ENCODE measurements around the gene SETDB2. TPM values are rescaled to one million over a fixed set of nuclear protein-coding genes. Genes with fewer than 3 reads are reported as not detected.

SETDB2 gene
- total RNA-seq, 1 donor: 16.4 TPM

DNA sequence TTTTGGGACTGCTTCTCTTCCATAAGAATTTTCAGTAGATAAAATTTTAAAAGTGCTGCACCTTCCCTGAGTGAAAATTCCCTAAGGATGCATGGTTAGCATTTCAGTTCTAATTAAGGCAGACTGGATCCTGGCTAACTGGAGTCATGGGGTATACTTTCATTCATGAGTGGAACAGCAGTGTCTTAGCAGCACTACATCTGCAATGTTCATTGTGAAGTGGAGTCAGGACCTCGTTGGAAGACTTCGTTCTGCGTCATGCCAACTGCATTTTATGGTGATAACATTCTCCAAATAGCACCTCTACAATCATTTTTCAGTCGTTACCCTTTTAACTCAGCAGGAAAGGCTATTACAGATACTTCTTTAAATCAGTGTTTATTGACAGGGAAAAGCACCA lies 77.2 kb downstream of the SETDB2 start:
- H3K4me3 ChIP-seq (ENCODE audit: low read depth, low read length): no peak overlapping the region
- DNase-seq (ENCODE audit: low read depth): no peak
- TF ChIP-seq, protein P1, sequence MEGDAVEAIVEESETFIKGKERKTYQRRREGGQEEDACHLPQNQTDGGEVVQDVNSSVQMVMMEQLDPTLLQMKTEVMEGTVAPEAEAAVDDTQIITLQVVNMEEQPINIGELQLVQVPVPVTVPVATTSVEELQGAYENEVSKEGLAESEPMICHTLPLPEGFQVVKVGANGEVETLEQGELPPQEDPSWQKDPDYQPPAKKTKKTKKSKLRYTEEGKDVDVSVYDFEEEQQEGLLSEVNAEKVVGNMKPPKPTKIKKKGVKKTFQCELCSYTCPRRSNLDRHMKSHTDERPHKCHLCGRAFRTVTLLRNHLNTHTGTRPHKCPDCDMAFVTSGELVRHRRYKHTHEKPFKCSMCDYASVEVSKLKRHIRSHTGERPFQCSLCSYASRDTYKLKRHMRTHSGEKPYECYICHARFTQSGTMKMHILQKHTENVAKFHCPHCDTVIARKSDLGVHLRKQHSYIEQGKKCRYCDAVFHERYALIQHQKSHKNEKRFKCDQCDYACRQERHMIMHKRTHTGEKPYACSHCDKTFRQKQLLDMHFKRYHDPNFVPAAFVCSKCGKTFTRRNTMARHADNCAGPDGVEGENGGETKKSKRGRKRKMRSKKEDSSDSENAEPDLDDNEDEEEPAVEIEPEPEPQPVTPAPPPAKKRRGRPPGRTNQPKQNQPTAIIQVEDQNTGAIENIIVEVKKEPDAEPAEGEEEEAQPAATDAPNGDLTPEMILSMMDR (IDR thresholded peaks at IDR 0.05; ENCODE audit: insufficient read depth, low read depth, low read length): no peak

DNA sequence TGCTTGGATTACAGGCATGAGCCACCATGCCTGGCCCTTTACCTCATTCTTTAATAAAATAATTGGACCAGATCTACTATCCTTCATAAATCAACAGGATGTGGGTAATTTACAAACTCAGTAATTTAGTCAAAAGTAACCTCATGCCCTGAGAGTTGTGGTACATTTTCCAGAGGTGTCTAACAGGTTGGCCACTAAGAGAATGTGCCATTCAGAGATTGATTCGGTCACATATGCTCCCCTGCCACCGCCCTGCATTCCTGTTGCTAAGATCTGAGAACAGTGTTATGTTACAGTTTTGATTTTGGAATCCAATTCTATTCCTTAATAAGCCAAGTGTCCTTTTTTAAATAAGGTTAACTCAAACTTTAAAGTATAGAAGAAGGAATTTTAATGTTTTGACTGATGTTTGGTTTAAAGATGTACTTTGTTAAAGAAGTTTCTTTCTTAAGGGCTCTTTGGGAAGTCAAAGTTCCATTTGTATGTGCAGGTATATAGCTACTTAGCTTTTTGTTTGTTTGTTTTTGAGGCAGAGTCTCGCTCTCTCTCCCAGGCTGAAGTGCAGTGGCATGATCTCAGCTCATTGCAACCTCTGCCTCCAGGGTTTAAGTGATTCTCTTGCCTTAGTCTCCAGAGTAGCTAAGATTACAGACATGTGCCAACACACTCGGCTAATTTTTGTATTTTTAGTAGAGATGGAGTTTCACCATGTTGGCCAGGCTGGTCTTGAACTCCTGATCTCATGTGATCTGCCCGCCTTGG lies 80.8 kb downstream of the SETDB2 start:
- TF ChIP-seq, protein P1 (IDR thresholded peaks at IDR 0.05; ENCODE audit: insufficient read depth, low read depth, low read length): no peak
- no peak overlapping the region for H3K4me3 ChIP-seq (ENCODE audit: low read depth, low read length)
- no peak for DNase-seq (ENCODE audit: low read depth)

DNA sequence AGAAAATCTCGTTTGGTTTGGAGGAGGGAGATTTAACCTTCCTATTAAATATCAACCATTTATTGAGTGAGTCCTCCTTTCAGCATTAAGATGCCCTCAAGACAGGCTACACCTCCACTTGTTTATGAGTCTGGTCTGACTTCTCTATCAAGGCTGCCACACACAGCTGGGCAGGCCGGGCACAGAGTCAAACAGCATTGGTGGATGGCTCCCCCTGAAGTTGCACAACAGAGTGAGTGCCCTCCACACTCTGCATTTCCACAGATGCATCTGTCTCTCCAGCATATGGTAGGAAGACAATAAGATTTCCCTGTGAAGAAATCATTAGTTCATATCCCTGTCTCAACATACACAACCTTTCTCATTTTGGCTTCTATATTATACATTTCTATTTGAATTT lies 83.0 kb downstream of the SETDB2 start:
- H3K4me3 ChIP-seq (ENCODE audit: low read depth, low read length): no peak overlapping the region
- DNase-seq (ENCODE audit: low read depth): no peak
- TF ChIP-seq, protein P1 (IDR thresholded peaks at IDR 0.05; ENCODE audit: insufficient read depth, low read depth, low read length): no peak

DNA sequence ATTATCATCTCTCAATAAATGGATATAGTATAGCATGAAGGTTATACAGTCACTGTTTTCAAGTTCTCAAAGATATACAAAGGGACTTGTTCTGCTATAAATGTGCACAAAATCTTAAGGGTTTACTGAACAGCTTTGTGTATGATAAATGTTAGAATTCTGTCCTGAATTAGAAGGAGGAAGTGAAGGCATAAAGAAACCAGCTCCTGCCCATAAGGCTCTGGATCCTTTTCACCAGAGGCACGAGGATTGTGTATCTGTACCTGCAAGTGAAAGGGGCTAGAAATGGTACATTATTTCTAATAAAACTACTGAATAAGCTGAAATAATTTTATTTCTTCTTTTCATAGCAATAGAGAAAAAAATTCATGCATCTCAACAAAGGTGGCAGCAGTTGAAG lies 84.1 kb downstream of the SETDB2 start:
- TF ChIP-seq, protein P1 (IDR thresholded peaks at IDR 0.05; ENCODE audit: insufficient read depth, low read depth, low read length): no peak
- no peak for DNase-seq (ENCODE audit: low read depth)
- no peak overlapping the region for H3K4me3 ChIP-seq (ENCODE audit: low read depth, low read length)

DNA sequence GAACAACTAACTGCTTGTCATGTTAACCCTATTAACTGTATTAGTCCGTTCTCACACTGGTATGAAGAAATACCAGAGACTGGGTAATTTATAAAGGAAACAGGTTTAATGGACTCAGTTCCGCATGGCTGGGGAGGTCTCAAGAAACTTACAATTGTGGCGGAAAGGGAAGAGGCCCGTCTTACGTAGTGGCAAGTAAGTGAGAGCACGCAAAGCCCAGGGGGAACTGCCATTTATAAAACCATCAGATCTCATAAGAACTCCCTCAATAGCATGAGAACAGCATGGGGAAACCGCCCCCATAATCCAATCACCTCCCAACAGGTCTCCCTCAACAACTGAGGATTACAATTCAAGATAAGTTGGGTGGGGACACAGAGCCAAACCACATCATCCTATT lies 86.4 kb downstream of the SETDB2 start:
- H3K4me3 ChIP-seq (ENCODE audit: low read depth, low read length): no peak overlapping the region
- TF ChIP-seq, protein P1 (IDR thresholded peaks at IDR 0.05; ENCODE audit: insufficient read depth, low read depth, low read length): no peak
- DNase-seq (ENCODE audit: low read depth): no peak

DNA sequence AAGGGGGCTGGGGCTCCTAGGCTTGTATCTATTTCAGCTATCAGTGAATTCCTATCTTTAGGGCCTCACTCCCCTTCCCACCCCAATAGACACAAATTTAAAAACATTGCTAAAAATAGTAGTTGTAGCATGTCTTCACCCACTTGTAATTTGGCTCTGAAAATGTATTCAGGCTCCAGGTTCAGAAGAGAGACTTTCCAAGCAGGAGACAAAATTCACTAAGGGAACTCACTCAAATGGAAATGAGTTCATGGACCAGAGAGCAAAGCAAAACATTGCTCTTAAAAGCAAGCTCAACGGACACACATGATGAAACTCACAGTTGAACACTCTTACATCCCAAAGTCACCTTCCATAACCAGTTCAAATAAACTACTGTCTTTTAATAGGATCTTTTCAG lies 88.5 kb downstream of the SETDB2 start:
- no peak for DNase-seq (ENCODE audit: low read depth)
- H3K4me3 ChIP-seq (ENCODE audit: low read depth, low read length): no peak overlapping the region
- TF ChIP-seq, protein P1 (IDR thresholded peaks at IDR 0.05; ENCODE audit: insufficient read depth, low read depth, low read length): no peak

DNA sequence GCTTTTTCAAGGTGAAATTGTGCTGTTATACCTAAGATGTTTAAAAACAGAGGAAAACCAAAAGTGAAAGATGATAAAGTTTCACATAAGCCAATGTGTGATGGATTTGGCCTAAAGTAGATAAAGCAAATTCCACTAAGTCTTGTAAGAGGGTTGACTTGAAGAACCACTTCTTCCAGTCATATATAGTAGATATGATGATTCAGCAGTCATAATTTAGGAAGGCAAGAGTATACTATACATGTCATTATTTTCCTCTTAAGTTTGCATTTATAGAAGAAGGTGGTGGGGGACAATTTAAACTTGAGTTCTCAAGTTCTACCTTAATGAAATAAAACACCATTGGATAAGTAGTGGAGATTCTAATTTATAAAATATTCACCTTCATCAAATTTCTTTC lies 88.9 kb downstream of the SETDB2 start:
- DNase-seq (ENCODE audit: low read depth): no peak
- no peak overlapping the region for H3K4me3 ChIP-seq (ENCODE audit: low read depth, low read length)
- TF ChIP-seq, protein P1 (IDR thresholded peaks at IDR 0.05; ENCODE audit: insufficient read depth, low read depth, low read length): no peak
